SK-N-SH treated with all-trans-retinoic acid at 6 μM for 48 hours (cell line): ENCODE measurements around the gene TMEM263.

Experiments used
- BACH2 ChIP-seq: fragments of 250-450 bp; sonication (Bioruptor Pico); IDR thresholded peaks from 2 replicates; pipeline ENCODE4 v1.9.0; 2021; ENCODE audit warnings: mild to moderate bottlenecking, borderline replicate concordance
- ESRRG ChIP-seq: fragments of 250-450 bp; sonication (Bioruptor Pico); IDR thresholded peaks from 2 replicates; pipeline ENCODE4 v1.6.1; 2021; ENCODE audit warnings: mild to moderate bottlenecking
- PATZ1 ChIP-seq: fragments of 250-450 bp; sonication (Bioruptor Pico); IDR thresholded peaks from 2 replicates; pipeline ENCODE4 v1.8.0; 2020; ENCODE audit warnings: mild to moderate bottlenecking, moderate library complexity, borderline replicate concordance
- ZC3H10 ChIP-seq: fragments of 250-450 bp; sonication (Bioruptor Pico); IDR thresholded peaks from 2 replicates; pipeline ENCODE4 v1.5.1; 2021; ENCODE audit warnings: mild to moderate bottlenecking, moderate library complexity
- ZFP30 ChIP-seq: fragments of 450-650 bp; formaldehyde crosslinking; IDR thresholded peaks from 2 replicates; pipeline ENCODE4 v1.5.0; 2022; ENCODE audit warnings: mild to moderate bottlenecking, moderate library complexity
- ZNF8 ChIP-seq: fragments of 450-650 bp; formaldehyde crosslinking; IDR thresholded peaks from 2 replicates; pipeline ENCODE4 v1.5.0; 2020; ENCODE audit warnings: mild to moderate bottlenecking, moderate library complexity

DNA sequence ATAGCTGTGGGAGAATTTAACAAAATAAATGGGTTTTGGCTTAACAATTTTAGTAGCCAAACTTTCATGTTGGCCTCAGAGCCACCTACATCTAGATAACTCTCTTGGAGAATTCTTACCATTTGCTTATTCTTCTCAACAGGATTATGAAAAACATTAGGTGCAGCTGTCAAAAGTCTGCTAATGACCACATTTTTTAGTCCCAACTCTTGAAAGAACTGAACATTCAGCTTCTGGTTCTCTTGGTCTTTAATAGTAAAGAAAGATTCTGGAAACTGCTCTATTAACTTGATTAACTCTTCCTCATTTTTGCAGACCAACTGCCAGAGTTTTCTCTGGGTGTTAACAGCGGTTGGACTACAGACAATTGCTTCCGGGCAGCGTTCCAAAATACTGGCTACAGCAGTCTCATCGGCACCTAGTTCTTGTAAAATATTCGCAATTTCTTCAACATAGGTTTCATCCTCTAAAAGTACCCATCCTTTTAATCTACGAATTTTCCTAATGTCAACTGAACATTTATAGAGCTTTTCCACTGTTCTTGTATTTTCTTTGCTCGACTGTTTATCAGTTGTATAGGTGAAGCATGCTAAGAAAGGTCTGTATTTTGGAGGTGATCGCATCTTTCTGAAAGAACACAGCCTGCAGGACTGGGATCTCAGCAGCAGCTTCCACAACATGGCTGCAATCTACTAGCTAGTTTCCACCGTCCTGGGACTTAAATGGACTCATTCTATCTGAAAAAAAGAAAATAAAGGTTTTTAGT is 22.5 kb downstream of the TMEM263 start:
- no peak for TF ChIP-seq PATZ1 (CRISPR knock-in tag)
- no peak for TF ChIP-seq ZFP30 (CRISPR knock-in tag)
- TF ChIP-seq ESRRG (CRISPR knock-in tag): no peak
- no peak for TF ChIP-seq BACH2 (CRISPR knock-in tag)
- no peak for TF ChIP-seq ZNF8 (CRISPR knock-in tag)
- no peak for TF ChIP-seq ZC3H10 (CRISPR knock-in tag)
